Measurements from ENCODE around the gene SNAI1.

DNA sequence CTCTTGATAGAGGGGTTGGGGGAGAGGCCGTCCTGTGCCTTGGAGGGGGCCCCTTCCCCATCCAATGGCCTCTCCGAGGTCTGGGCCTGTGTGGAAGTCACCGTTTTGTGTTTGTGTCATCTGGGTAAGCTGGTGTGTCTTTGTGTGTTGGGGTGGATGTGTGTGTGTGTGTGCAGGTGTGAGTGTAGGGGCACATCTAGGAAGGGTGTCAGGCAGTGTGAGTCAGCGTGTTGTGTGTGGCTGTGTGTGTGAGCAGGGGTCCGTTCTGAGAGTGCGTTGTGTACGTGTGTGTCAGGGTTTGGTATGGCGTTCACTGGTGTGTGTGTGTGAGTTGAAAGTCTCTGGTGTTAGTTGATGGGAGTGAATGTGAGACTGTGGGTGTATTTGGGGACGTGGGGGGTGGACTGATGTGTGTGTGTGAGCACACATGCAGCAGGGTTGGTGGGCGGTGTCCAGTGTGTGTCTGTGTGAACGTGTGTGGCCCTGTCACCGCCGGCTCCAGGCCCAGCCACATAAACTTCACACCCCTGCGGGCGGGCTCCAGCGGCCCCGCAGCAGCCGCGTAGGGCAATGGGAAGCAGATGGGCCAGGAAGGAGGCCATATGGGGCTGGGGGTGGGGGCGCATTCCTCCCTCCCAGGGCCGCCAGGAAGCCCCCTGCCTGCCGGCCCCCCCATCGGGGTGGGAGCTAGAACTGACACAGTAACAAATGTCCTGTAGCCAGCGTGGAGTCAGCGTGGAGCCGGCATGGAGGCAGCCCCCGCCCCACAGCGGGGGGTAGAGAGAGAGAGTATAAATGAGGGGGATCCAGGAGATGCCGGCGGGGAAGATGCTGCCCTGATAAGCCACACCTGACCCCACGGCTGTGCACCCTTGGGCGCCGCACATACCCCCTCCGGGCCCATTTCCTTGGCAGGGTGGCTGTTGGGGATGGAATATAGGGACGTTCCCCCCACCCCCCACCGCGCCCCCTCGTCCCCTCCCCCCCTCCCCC, 32.1 kb downstream of the SNAI1 start:
- TF ChIP-seq, protein P1, sequence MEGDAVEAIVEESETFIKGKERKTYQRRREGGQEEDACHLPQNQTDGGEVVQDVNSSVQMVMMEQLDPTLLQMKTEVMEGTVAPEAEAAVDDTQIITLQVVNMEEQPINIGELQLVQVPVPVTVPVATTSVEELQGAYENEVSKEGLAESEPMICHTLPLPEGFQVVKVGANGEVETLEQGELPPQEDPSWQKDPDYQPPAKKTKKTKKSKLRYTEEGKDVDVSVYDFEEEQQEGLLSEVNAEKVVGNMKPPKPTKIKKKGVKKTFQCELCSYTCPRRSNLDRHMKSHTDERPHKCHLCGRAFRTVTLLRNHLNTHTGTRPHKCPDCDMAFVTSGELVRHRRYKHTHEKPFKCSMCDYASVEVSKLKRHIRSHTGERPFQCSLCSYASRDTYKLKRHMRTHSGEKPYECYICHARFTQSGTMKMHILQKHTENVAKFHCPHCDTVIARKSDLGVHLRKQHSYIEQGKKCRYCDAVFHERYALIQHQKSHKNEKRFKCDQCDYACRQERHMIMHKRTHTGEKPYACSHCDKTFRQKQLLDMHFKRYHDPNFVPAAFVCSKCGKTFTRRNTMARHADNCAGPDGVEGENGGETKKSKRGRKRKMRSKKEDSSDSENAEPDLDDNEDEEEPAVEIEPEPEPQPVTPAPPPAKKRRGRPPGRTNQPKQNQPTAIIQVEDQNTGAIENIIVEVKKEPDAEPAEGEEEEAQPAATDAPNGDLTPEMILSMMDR (conservative IDR thresholded peaks at IDR 0.05; ENCODE audit: low read depth, low read length), result no peak
- TF ChIP-seq POLR2A (IDR thresholded peaks at IDR 0.05; ENCODE audit: low read depth, low read length) (no peak), MAFK (IDR thresholded peaks at IDR 0.05; ENCODE audit: low read depth, low read length) (no peak), FOS (IDR thresholded peaks at IDR 0.05; ENCODE audit: low read depth, low read length) (no peak), RAD21 (IDR thresholded peaks at IDR 0.05; ENCODE audit: low read length) (no peak)

Measured in IMR-90 (cell line).